Stimulated activated effector memory CD8-positive, alpha-beta T cell treated with anti-CD3 and anti-CD28 coated beads, Interleukin-12 subunit alpha, Interleukin-12 subunit beta, amount 100 ng/mL, for 72 hours (primary cell): ENCODE data around the gene SCG3.

Source experiments
- ATAC-seq: fragments of 150-1000 bp; cut with Tn5 transposase; 2 replicates; pipeline ENCODE4 v1.10.0; 2021
- DNase-seq, 2 donors: peaks; one replicate each; pipeline ENCODE4 v3.0.0; 2021 to 2022; ENCODE audit warnings: low spot score in 2 of 2
- H3K27ac Mint-ChIP-seq: one replicate; pipeline ENCODE4 v1.8.0; 2022; ENCODE audit warnings: mild to moderate bottlenecking, mixed read lengths
- H3K36me3 Mint-ChIP-seq: one replicate; pipeline ENCODE4 v1.8.0; 2022; ENCODE audit warnings: mild to moderate bottlenecking, mixed read lengths
- H3K4me1 Mint-ChIP-seq: one replicate; pipeline ENCODE4 v1.8.0; 2022; ENCODE audit warnings: mixed read lengths
- H3K4me3 Mint-ChIP-seq: one replicate; pipeline ENCODE4 v1.8.0; 2022; ENCODE audit warnings: mild to moderate bottlenecking, mixed read lengths
- H3K9me3 Mint-ChIP-seq: one replicate; pipeline ENCODE4 v1.8.0; 2022; ENCODE audit warnings: mixed read lengths

SCG3 gene

GRCh38 chr15:51706926-51707608 lies 25.8 kb downstream of the SCG3 start:
- no peaks in the 10 kb centered on the region for H3K36me3 Mint-ChIP-seq
- no peak for ATAC-seq
- H3K4me1 Mint-ChIP-seq = no peaks in the 10 kb centered on the region
- DNase-seq = no peak
- H3K9me3 Mint-ChIP-seq = no peaks in the 10 kb centered on the region
- H3K27ac Mint-ChIP-seq = no peak overlapping the region
- H3K4me3 Mint-ChIP-seq = no peak overlapping the region

- DNase-seq (no peak), ATAC-seq (no peak)
- Mint-ChIP-seq H3K9me3 (no peaks in the 10 kb centered on the region), H3K36me3 (no peaks in the 10 kb centered on the region), H3K4me1 (no peaks in the 10 kb centered on the region), H3K4me3 (no peak overlapping the region), H3K27ac (no peak overlapping the region)
Measured at GRCh38 chr15:51708013-51708412, 26.7 kb downstream of the SCG3 start.

GRCh38 chr15:51709031-51709430 lies 27.7 kb downstream of the SCG3 start:
- no peak overlapping the region for H3K4me3 Mint-ChIP-seq
- H3K36me3 Mint-ChIP-seq = no peaks in the 10 kb centered on the region
- ATAC-seq (no peak), DNase-seq (no peak)
- H3K4me1 Mint-ChIP-seq = no peaks in the 10 kb centered on the region
- H3K9me3 Mint-ChIP-seq = no peaks in the 10 kb centered on the region
- H3K27ac Mint-ChIP-seq = no peak overlapping the region

- Mint-ChIP-seq H3K36me3 (no peaks in the 10 kb centered on the region), H3K4me1 (no peaks in the 10 kb centered on the region), H3K9me3 (no peaks in the 10 kb centered on the region), H3K27ac (no peak overlapping the region), H3K4me3 (no peak overlapping the region)
- ATAC-seq (no peak), DNase-seq (no peak)
Measured at GRCh38 chr15:51714162-51714561, 32.9 kb downstream of the SCG3 start.

GRCh38 chr15:51714911-51715310 lies 33.6 kb downstream of the SCG3 start:
- no peak for ATAC-seq
- Mint-ChIP-seq H3K9me3 (no peaks in the 10 kb centered on the region), H3K4me1 (no peaks in the 10 kb centered on the region)

GRCh38 chr15:51718219-51718618 lies 36.9 kb downstream of the SCG3 start:
- no peak overlapping the region for H3K4me3 Mint-ChIP-seq
- no peaks in the 10 kb centered on the region for H3K9me3 Mint-ChIP-seq
- H3K36me3 Mint-ChIP-seq = peaks cover 13% of the 10 kb centered on the region
- H3K27ac Mint-ChIP-seq = peak overlapping the region; percentile 46
- no peak for ATAC-seq
- no peak for DNase-seq
- H3K4me1 Mint-ChIP-seq = peaks cover 11% of the 10 kb centered on the region

More at GRCh38 chr15:51714911-51715310, 33.6 kb downstream of the SCG3 start:
- Mint-ChIP-seq H3K4me3 (no peak overlapping the region), H3K36me3 (no peaks in the 10 kb centered on the region), H3K27ac (no peak overlapping the region)
- DNase-seq = no peak

- H3K9me3 Mint-ChIP-seq = no peaks in the 10 kb centered on the region
- ATAC-seq = no peak
- peak overlapping the region; percentile 46 for H3K27ac Mint-ChIP-seq
- H3K36me3 Mint-ChIP-seq = peaks cover 13% of the 10 kb centered on the region
- no peak overlapping the region for H3K4me3 Mint-ChIP-seq
- DNase-seq = no peak
- peaks cover 11% of the 10 kb centered on the region for H3K4me1 Mint-ChIP-seq
Measured at GRCh38 chr15:51718746-51719145, 37.4 kb downstream of the SCG3 start.

- H3K27ac Mint-ChIP-seq = peak overlapping the region; percentile 12
- no peak for ATAC-seq
- H3K4me1 Mint-ChIP-seq = peaks cover 21% of the 10 kb centered on the region
- peaks cover 26% of the 10 kb centered on the region for H3K36me3 Mint-ChIP-seq
- no peaks in the 10 kb centered on the region for H3K9me3 Mint-ChIP-seq
- no peak overlapping the region for H3K4me3 Mint-ChIP-seq
- no peak for DNase-seq
Measured at GRCh38 chr15:51720201-51720995, 39.1 kb downstream of the SCG3 start.

GRCh38 chr15:51721199-51721960 lies 40.1 kb downstream of the SCG3 start:
- H3K36me3 Mint-ChIP-seq = peaks cover 30% of the 10 kb centered on the region
- ATAC-seq = peak; percentile 44
- no peak for DNase-seq
- no peaks in the 10 kb centered on the region for H3K9me3 Mint-ChIP-seq
- no peak overlapping the region for H3K4me3 Mint-ChIP-seq
- peaks cover 30% of the 10 kb centered on the region for H3K4me1 Mint-ChIP-seq
- no peak overlapping the region for H3K27ac Mint-ChIP-seq

GRCh38 chr15:51724199-51724598 lies 42.9 kb downstream of the SCG3 start:
- peak overlapping the region; percentile 80 for H3K27ac Mint-ChIP-seq
- ATAC-seq (no peak), DNase-seq (no peak)
- H3K4me1 Mint-ChIP-seq = peaks cover 50% of the 10 kb centered on the region
- H3K9me3 Mint-ChIP-seq = no peaks in the 10 kb centered on the region
- H3K4me3 Mint-ChIP-seq = no peak overlapping the region
- H3K36me3 Mint-ChIP-seq = peaks cover 34% of the 10 kb centered on the region

GRCh38 chr15:51724673-51725072 lies 43.4 kb downstream of the SCG3 start:
- Mint-ChIP-seq H3K36me3 (peaks cover 34% of the 10 kb centered on the region), H3K9me3 (no peaks in the 10 kb centered on the region), H3K4me3 (no peak overlapping the region), H3K4me1 (peaks cover 55% of the 10 kb centered on the region), H3K27ac (peak overlapping the region; percentile 80)
- DNase-seq (no peak), ATAC-seq (no peak)

GRCh38 chr15:51726302-51727073 lies 45.2 kb downstream of the SCG3 start:
- Mint-ChIP-seq H3K4me1 (peaks cover 66% of the 10 kb centered on the region), H3K9me3 (no peaks in the 10 kb centered on the region), H3K36me3 (peaks cover 31% of the 10 kb centered on the region), H3K4me3 (no peak overlapping the region), H3K27ac (peak overlapping the region; percentile 80)
- DNase-seq (no peak), ATAC-seq (peak; percentile 97)

- Mint-ChIP-seq H3K36me3 (peaks cover 23% of the 10 kb centered on the region), H3K9me3 (no peaks in the 10 kb centered on the region), H3K27ac (peak overlapping the region; percentile 80), H3K4me1 (peaks cover 70% of the 10 kb centered on the region), H3K4me3 (no peak overlapping the region)
- DNase-seq (no peak), ATAC-seq (peak; percentile 79)
Measured at GRCh38 chr15:51727141-51727897, 46.0 kb downstream of the SCG3 start.

GRCh38 chr15:51731549-51732267 lies 50.4 kb downstream of the SCG3 start:
- no peak for DNase-seq
- no peaks in the 10 kb centered on the region for H3K9me3 Mint-ChIP-seq

More at GRCh38 chr15:51731549-51732267, 50.4 kb downstream of the SCG3 start:
- ATAC-seq = peak; percentile 68
- Mint-ChIP-seq H3K36me3 (peaks cover 10% of the 10 kb centered on the region), H3K4me3 (peak overlapping the region; percentile 76), H3K4me1 (peaks cover 78% of the 10 kb centered on the region), H3K27ac (peak overlapping the region; percentile 89)
